Amniotic epithelial cell (primary cell): ENCODE measurements around the gene PTCH1.

ENCODE experiments used
- DNase-seq: peaks from one replicate; pipeline ENCODE4 v3.0.0-alpha.2; 2010; ENCODE audit warnings: low read depth

The PTCH1 gene

GRCh38 chr9:95511952-95512708 is 4.6 kb downstream of the PTCH1 start:
- no peak for DNase-seq

- no peak for DNase-seq
Measured at GRCh38 chr9:95511616-95511931, 5.2 kb downstream of the PTCH1 start.

GRCh38 chr9:95510709-95511615 is 5.8 kb downstream of the PTCH1 start:
- DNase-seq = peak; percentile 94

- no peak for DNase-seq
Measured at GRCh38 chr9:95509851-95510708, 6.7 kb downstream of the PTCH1 start.

- peak; percentile 94 for DNase-seq
Measured at GRCh38 chr9:95508968-95509850, 7.6 kb downstream of the PTCH1 start.

GRCh38 chr9:95508242-95508967 is 8.4 kb downstream of the PTCH1 start:
- DNase-seq = no peak

- peak; percentile 79 for DNase-seq
Measured at GRCh38 chr9:95507464-95508241, 9.1 kb downstream of the PTCH1 start.

GRCh38 chr9:95506678-95507463 is 9.9 kb downstream of the PTCH1 start:
- DNase-seq = peak; percentile 83

- DNase-seq = peak; percentile 43
Measured at GRCh38 chr9:95506428-95506677, 10.4 kb downstream of the PTCH1 start.

GRCh38 chr9:95505717-95506427 is 10.9 kb downstream of the PTCH1 start:
- peak; percentile 62 for DNase-seq

GRCh38 chr9:95505072-95505716 is 11.6 kb downstream of the PTCH1 start:
- DNase-seq = no peak

GRCh38 chr9:95504053-95504963 is 12.5 kb downstream of the PTCH1 start:
- peak; percentile 48 for DNase-seq

GRCh38 chr9:95503369-95503768 is 13.4 kb downstream of the PTCH1 start:
- DNase-seq = no peak

- no peak for DNase-seq
Measured at GRCh38 chr9:95502248-95502647, 14.5 kb downstream of the PTCH1 start.

- peak; percentile 90 for DNase-seq
Measured at GRCh38 chr9:95499847-95500246, 16.9 kb downstream of the PTCH1 start.

GRCh38 chr9:95499046-95499676 is 17.6 kb downstream of the PTCH1 start:
- no peak for DNase-seq

- peak; percentile 47 for DNase-seq
Measured at GRCh38 chr9:95498641-95499040, 18.1 kb downstream of the PTCH1 start.
